SH-SY5Y (cell line): ENCODE results near the gene TFPI.

Experiments used
- GATA2 ChIP-seq: IDR thresholded peaks from 2 replicates; pipeline ENCODE4 v1.6.1; 2011; ENCODE audit warnings: mild to moderate bottlenecking, low read depth, low read length
- GATA3 ChIP-seq: IDR thresholded peaks from 2 replicates; pipeline ENCODE4 v1.6.1; 2011; ENCODE audit warnings: low read depth, mild to moderate bottlenecking, low read length, moderate library complexity

DNA sequence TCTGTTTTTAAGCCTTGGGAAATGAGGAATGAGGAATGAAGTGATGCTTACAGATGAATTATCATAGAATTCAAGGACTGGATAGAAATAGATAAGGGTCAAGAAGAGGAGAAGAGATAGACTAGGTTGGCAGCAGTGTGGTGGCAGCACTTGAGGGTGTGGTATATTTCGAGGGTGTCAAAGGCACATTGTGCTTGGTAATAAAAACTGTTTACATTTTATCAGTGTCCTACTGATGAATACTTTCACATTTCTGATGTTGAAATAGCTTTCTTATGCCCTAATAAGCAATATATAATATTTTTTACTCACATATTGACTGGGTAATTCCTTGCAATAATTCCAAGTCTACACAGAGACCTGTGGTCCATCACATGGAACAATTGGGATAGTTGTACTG lies 3.4 kb downstream of the TFPI start:
- no peak for TF ChIP-seq GATA2
- TF ChIP-seq GATA3, result no peak
